HFFc6 (cell line): ENCODE measurements around the gene ZMPSTE24. TPM values are rescaled to one million over a fixed set of nuclear protein-coding genes. Genes with fewer than 3 reads are reported as not detected.

Experiments used
- DNase-seq: peaks from one replicate; pipeline ENCODE4 v3.0.0-alpha.2; 2018
- H3K27ac Mint-ChIP-seq: 2 replicates; pipeline ENCODE4 v1.8.0; 2020; ENCODE audit warnings: mild to moderate bottlenecking, mixed read lengths
- H3K27me3 Mint-ChIP-seq: 2 replicates; pipeline ENCODE4 v1.8.0; 2021; ENCODE audit warnings: mild to moderate bottlenecking, moderate library complexity, mixed read lengths; ENCODE audit not compliant: insufficient read depth
- H3K36me3 Mint-ChIP-seq: 2 replicates; pipeline ENCODE4 v1.8.0; 2021; ENCODE audit warnings: low read depth, mixed read lengths
- H3K4me1 Mint-ChIP-seq: 2 replicates; pipeline ENCODE4 v1.8.0; 2020; ENCODE audit warnings: low read depth, mixed read lengths
- H3K4me3 Mint-ChIP-seq: 2 replicates; pipeline ENCODE4 v1.8.0; 2020; ENCODE audit warnings: mild to moderate bottlenecking, moderate library complexity, mixed read lengths
- H3K9me3 Mint-ChIP-seq: 2 replicates; pipeline ENCODE4 v1.8.0; 2020; ENCODE audit warnings: mild to moderate bottlenecking, mixed read lengths
- total RNA-seq, 6 experiments: library from RNA; stranded (reverse); fragmentation: NEBNext Ultra II Directional; extraction: Animal tissue kit (Norgen Biotek cat#: 25700); gene quantifications; 2 replicates in 1 of 6; 3 replicates in 5 of 6; pipeline ENCODE4 v1.2.3, GENCODE V29; 2021
- TF ChIP-seq, protein P1 (sequence below): fragments of 200-600 bp; sonication (generic); IDR thresholded peaks from 2 replicates; pipeline ENCODE4 v1.5.0; 2021; ENCODE audit warnings: antibody characterized with exemption, mild to moderate bottlenecking

ZMPSTE24 gene
- total RNA-seq, 6 experiments from 2014 or later: 66.4 to 79.3 (median 78.3) TPM

DNA sequence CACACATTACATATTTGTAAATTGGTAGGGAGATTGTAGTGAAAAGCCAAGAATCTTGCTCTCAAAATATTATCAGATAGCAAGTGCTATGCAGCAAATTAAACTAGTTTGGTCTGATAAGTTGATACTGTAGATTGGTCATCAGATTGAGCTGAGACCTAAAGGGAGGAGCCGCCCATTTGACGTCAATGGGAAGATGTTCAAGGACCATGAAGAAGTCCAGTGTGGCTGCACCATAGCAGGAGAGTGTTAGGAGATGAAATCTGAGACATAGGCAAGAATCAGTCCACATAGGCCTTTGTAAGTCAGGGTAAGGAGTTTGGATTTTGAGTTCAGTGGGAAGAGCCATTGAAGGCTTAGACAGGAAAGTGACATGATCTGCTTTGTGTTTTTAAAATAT is 16.3 kb downstream of the ZMPSTE24 start:
- peaks cover 50% of the 10 kb centered on the region for H3K36me3 Mint-ChIP-seq
- no peak overlapping the region for H3K27ac Mint-ChIP-seq
- TF ChIP-seq, protein P1, sequence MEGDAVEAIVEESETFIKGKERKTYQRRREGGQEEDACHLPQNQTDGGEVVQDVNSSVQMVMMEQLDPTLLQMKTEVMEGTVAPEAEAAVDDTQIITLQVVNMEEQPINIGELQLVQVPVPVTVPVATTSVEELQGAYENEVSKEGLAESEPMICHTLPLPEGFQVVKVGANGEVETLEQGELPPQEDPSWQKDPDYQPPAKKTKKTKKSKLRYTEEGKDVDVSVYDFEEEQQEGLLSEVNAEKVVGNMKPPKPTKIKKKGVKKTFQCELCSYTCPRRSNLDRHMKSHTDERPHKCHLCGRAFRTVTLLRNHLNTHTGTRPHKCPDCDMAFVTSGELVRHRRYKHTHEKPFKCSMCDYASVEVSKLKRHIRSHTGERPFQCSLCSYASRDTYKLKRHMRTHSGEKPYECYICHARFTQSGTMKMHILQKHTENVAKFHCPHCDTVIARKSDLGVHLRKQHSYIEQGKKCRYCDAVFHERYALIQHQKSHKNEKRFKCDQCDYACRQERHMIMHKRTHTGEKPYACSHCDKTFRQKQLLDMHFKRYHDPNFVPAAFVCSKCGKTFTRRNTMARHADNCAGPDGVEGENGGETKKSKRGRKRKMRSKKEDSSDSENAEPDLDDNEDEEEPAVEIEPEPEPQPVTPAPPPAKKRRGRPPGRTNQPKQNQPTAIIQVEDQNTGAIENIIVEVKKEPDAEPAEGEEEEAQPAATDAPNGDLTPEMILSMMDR: no peak
- H3K9me3 Mint-ChIP-seq: no peaks in the 10 kb centered on the region
- H3K4me1 Mint-ChIP-seq: peaks cover 13% of the 10 kb centered on the region
- H3K4me3 Mint-ChIP-seq: no peak overlapping the region
- no peak for DNase-seq
- H3K27me3 Mint-ChIP-seq: no peaks in the 10 kb centered on the region

DNA sequence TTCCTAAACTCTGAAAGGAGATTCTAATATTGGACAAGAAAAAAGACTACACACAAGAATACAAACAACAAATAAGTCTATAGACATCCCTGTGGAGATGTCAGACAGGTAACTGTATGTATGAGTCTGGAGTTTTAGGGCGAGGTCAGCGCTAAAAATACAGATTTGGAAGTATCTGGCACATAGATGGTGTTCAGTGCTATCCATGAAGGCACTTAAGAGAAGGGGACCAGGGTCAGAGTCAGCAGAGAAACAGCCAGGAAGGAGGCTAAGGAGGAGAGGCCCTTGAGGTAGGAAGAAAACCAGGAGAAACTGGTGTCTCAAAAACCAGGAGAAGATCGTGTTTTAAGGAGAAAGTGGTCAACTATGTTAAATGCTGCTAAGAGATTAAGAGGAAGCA is 18.1 kb downstream of the ZMPSTE24 start:
- H3K4me1 Mint-ChIP-seq: no peaks in the 10 kb centered on the region
- H3K27me3 Mint-ChIP-seq: no peaks in the 10 kb centered on the region
- TF ChIP-seq, protein P1: no peak
- no peak overlapping the region for H3K4me3 Mint-ChIP-seq
- DNase-seq: no peak
- H3K27ac Mint-ChIP-seq: no peak overlapping the region
- no peaks in the 10 kb centered on the region for H3K9me3 Mint-ChIP-seq
- H3K36me3 Mint-ChIP-seq: peaks cover 48% of the 10 kb centered on the region

DNA sequence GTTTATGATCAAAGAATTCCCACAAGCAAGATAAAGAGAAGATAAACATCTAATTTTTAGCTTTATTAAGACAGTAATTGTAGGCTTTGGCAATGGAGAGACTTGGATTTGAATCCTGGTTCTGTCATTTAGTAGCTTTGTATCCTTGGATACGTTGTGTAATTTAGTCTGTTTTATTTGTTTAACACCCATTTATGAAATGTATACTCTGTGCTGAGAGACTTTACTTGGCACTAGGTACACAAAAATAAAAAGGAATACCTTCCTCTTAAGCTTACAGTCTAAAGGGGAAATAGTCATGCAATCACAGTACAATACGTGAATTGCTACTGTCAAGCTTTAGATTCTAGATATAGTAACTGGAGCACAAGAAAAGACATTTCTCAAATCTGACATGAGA is 23.8 kb downstream of the ZMPSTE24 start:
- TF ChIP-seq, protein P1: no peak
- H3K27me3 Mint-ChIP-seq: no peaks in the 10 kb centered on the region; the same call in 1 of the 2 replicates

DNA sequence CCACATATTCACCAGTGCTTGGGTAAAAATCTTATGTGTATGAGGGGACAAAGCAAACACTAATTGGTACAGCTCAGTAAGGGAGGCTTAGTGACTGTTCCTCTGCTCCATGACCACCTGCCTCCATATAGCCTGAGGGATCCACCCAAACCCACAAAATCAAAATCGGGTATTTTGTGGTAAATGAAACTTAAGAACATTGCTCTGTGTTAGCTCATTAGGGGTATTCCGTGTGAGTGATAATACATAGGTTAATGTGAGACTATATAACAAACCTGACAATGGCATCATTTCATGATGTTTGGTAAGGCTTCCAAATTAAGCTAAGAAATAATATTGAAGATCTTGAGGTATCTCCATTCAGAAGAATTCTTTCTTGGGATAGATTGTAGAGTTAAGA is 33.3 kb downstream of the ZMPSTE24 start:
- Mint-ChIP-seq H3K27me3 (no peaks in the 10 kb centered on the region), H3K27ac (no peak overlapping the region), H3K36me3 (peaks cover 36% of the 10 kb centered on the region), H3K9me3 (no peaks in the 10 kb centered on the region), H3K4me3 (no peak overlapping the region), H3K4me1 (0 out of 2 replicates have a peak, but pooled peaks cover 4% of the 10 kb centered on the region)
- DNase-seq: no peak
- TF ChIP-seq, protein P1: no peak

More for the DNA sequence above, 23.8 kb downstream of the ZMPSTE24 start:
- DNase-seq: no peak
- Mint-ChIP-seq H3K4me1 (no peaks in the 10 kb centered on the region), H3K27ac (no peak overlapping the region), H3K9me3 (no peaks in the 10 kb centered on the region), H3K36me3 (peaks cover 30% of the 10 kb centered on the region), H3K4me3 (no peak overlapping the region)

DNA sequence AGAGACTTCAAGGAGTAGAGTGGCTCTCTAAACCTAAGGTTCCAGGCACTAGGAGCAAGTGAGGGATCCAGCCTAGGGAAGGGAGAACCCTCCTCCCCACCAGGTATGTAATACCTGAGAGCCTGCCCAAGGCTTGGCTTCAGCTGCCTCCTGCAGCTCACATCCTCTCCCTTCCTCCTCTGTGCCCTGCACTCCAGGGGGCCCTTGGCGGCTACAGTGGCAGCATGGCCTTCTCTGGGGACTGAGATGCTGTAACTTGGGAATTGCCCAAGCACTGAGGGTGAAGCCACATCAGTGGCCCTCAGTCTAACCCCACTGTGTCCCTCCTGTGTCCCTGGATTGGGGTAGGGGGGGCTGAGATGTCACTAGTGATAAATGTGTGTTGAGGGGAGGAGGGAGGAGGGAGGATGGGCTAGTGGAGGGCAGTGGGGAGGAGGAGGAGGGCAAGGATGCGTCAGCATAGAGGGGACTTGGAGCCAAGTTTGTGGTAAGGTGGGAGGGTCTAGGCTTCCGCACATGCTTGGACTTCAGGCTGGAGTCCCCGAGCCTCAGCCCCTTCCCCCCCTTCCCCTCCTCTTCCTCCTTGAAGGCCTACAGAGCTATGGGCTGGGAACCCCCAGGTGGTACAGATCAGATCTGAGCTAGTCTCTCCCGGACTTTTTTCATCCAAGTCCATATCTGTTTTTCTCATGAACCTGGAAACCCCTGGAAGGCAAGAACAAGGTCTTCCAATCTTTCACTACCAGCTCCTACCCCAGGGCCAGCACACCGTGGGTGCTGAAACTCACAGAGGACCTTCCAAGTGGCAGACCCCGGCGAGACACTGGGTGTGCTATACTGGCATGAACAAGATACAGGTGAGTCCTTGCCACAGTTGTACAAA is 41.6 kb downstream of the ZMPSTE24 start:
- no peaks in the 10 kb centered on the region for H3K9me3 Mint-ChIP-seq

More for the DNA sequence above, 41.6 kb downstream of the ZMPSTE24 start:
- TF ChIP-seq, protein P1: no peak
- no peak overlapping the region for H3K27ac Mint-ChIP-seq
- H3K4me1 Mint-ChIP-seq: no peaks in the 10 kb centered on the region
- no peaks in the 10 kb centered on the region for H3K36me3 Mint-ChIP-seq
- no peak for DNase-seq
- no peaks in the 10 kb centered on the region for H3K27me3 Mint-ChIP-seq
- no peak overlapping the region for H3K4me3 Mint-ChIP-seq
